Glomerular visceral epithelial cell (primary cell): ENCODE data around the gene HSPA1A.
A peak's percentile ranks its signal among the peaks of the same experiment; 100 is the strongest.

ENCODE experiments used
- DNase-seq: peaks from one replicate; pipeline ENCODE4 v3.0.0-alpha.2; 2016; ENCODE audit errors: extremely low spot score

Gene HSPA1A

GRCh38 chr6:31865205-31866118 is 50.1 kb downstream of the HSPA1A start:
- DNase-seq = peak; percentile 63
